ENCODE data around the gene NKAPL.

Gene NKAPL

GRCh38 chr6:28215425-28215824 is 43.7 kb upstream of the NKAPL start:
- DNase-seq (ENCODE audit: low read depth), result peak; percentile 82
- TF ChIP-seq POLR2A (IDR thresholded peaks at IDR 0.05; ENCODE audit: extremely low read depth, insufficient read length) (no peak), MYC (IDR thresholded peaks at IDR 0.05; ENCODE audit: low read depth, low read length) (no peak), CTCF (IDR thresholded peaks at IDR 0.05; ENCODE audit: low read depth, low read length) (no peak), MAX (IDR thresholded peaks at IDR 0.05; ENCODE audit: low read depth, low read length) (no peak)
- no peak overlapping the region for H3K4me3 ChIP-seq (ENCODE audit: low read depth, low read length)

- no peak for DNase-seq (ENCODE audit: low read depth)
- no peak for TF ChIP-seq POLR2A (IDR thresholded peaks at IDR 0.05; ENCODE audit: extremely low read depth, insufficient read length)
- no peak for TF ChIP-seq MAX (IDR thresholded peaks at IDR 0.05; ENCODE audit: low read depth, low read length)
- no peak for TF ChIP-seq CTCF (IDR thresholded peaks at IDR 0.05; ENCODE audit: low read depth, low read length)
- TF ChIP-seq MYC (IDR thresholded peaks at IDR 0.05; ENCODE audit: low read depth, low read length), result no peak
- peak overlapping the region; percentile 60 for H3K4me3 ChIP-seq (ENCODE audit: low read depth, low read length)
These were observed 41.2 kb upstream of the NKAPL start for GRCh38 chr6:28217890-28218289.

- DNase-seq (ENCODE audit: low read depth), result peak; percentile 88
- TF ChIP-seq MAX (IDR thresholded peaks at IDR 0.05; ENCODE audit: low read depth, low read length) (peak; percentile 49; the same call in 1 of the 2 replicates), POLR2A (IDR thresholded peaks at IDR 0.05; ENCODE audit: extremely low read depth, insufficient read length) (peak; percentile 62), CTCF (IDR thresholded peaks at IDR 0.05; ENCODE audit: low read depth, low read length) (peak; percentile 15), MYC (IDR thresholded peaks at IDR 0.05; ENCODE audit: low read depth, low read length) (peak; percentile 13; the same call in 1 of the 2 replicates)
- peak overlapping the region; percentile 60 for H3K4me3 ChIP-seq (ENCODE audit: low read depth, low read length)
These were observed 40.5 kb upstream of the NKAPL start for GRCh38 chr6:28218312-28219248.

- H3K4me3 ChIP-seq (ENCODE audit: low read depth, low read length), result no peak overlapping the region
These were observed 38.6 kb upstream of the NKAPL start for GRCh38 chr6:28220257-28221133.

More at GRCh38 chr6:28220257-28221133, 38.6 kb upstream of the NKAPL start:
- no peak for TF ChIP-seq MAX (IDR thresholded peaks at IDR 0.05; ENCODE audit: low read depth, low read length)
- TF ChIP-seq MYC (IDR thresholded peaks at IDR 0.05; ENCODE audit: low read depth, low read length), result no peak
- TF ChIP-seq POLR2A (IDR thresholded peaks at IDR 0.05; ENCODE audit: extremely low read depth, insufficient read length), result no peak
- TF ChIP-seq CTCF (IDR thresholded peaks at IDR 0.05; ENCODE audit: low read depth, low read length), result no peak
- DNase-seq (ENCODE audit: low read depth), result peak; percentile 39
